Measurements from ENCODE around the gene ARL4A. TPM values are rescaled to one million over a fixed set of nuclear protein-coding genes. Genes with fewer than 3 reads are reported as not detected.

Gene ARL4A
- total RNA-seq, 1 donor from 2014 or later: 58.2 TPM

DNA sequence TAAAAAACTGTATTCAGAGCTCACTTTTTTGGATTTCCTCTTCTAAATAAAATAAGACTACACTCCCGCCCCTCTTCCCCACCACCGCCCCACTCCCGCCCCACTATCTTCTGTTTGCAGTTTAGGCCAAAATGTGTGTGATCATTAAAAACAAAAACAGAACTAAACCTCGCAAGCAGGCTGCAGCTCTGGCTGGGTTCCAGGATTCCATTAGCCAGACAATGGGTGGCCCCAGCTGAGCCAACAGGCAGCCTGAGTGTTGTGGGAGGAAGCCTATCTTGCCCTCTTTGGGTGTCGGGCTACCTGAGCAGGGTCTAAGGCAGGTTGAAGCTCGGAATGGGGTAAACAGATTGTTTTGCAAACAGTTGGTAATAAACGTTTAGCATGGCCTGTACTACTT lies 41.7 kb downstream of the ARL4A start:
- no peaks in the 10 kb centered on the region for H3K27me3 ChIP-seq
- H3K4me1 ChIP-seq: peaks cover 21% of the 10 kb centered on the region
- no peak overlapping the region for H3K4me3 ChIP-seq
- H3K36me3 ChIP-seq: no peaks in the 10 kb centered on the region
- no peak overlapping the region for H3K27ac ChIP-seq
- TF ChIP-seq, protein P1, sequence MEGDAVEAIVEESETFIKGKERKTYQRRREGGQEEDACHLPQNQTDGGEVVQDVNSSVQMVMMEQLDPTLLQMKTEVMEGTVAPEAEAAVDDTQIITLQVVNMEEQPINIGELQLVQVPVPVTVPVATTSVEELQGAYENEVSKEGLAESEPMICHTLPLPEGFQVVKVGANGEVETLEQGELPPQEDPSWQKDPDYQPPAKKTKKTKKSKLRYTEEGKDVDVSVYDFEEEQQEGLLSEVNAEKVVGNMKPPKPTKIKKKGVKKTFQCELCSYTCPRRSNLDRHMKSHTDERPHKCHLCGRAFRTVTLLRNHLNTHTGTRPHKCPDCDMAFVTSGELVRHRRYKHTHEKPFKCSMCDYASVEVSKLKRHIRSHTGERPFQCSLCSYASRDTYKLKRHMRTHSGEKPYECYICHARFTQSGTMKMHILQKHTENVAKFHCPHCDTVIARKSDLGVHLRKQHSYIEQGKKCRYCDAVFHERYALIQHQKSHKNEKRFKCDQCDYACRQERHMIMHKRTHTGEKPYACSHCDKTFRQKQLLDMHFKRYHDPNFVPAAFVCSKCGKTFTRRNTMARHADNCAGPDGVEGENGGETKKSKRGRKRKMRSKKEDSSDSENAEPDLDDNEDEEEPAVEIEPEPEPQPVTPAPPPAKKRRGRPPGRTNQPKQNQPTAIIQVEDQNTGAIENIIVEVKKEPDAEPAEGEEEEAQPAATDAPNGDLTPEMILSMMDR (IDR thresholded peaks at IDR 0.05): no peak
- TF ChIP-seq POLR2AphosphoS5 (IDR thresholded peaks at IDR 0.05; ENCODE audit: insufficient read depth in 1 of 2, low read depth in 1 of 2) (no peak), POLR2A (IDR thresholded peaks at IDR 0.05) (no peak)
- no peak for DNase-seq (ENCODE audit: extremely low spot score in 2 of 2)
- H3K9me3 ChIP-seq: no peaks in the 10 kb centered on the region
- intact Hi-C loops (cut with DNase I): no loop called here

DNA sequence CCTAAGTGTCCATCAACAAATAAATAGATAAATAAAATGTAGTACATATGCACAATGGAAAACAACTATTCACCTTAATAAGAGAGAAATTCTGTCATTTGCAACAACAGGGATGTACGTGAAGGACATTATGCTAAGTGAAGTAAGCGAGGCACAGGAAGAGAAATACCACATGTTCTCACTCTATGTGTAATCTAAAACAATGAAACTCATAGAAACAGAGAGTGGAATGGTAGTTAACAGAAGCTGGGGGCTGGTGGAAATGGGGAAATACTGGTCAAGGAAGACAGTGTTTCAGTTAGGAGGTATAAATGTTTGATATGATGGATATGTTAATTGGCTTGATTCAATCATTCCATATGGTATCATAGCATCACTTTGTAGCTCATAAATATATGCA lies 43.1 kb downstream of the ARL4A start:
- Histone ChIP-seq H3K27me3 (no peaks in the 10 kb centered on the region), H3K27ac (no peak overlapping the region), H3K4me3 (no peak overlapping the region), H3K9me3 (no peaks in the 10 kb centered on the region), H3K36me3 (no peaks in the 10 kb centered on the region), H3K4me1 (peaks cover 21% of the 10 kb centered on the region)
- no peak for DNase-seq (ENCODE audit: extremely low spot score in 2 of 2)
- intact Hi-C loops (cut with DNase I): no loop called here
- TF ChIP-seq POLR2AphosphoS5 (IDR thresholded peaks at IDR 0.05; ENCODE audit: insufficient read depth in 1 of 2, low read depth in 1 of 2) (no peak), POLR2A (IDR thresholded peaks at IDR 0.05) (no peak)
- TF ChIP-seq, protein P1 (IDR thresholded peaks at IDR 0.05): no peak

DNA sequence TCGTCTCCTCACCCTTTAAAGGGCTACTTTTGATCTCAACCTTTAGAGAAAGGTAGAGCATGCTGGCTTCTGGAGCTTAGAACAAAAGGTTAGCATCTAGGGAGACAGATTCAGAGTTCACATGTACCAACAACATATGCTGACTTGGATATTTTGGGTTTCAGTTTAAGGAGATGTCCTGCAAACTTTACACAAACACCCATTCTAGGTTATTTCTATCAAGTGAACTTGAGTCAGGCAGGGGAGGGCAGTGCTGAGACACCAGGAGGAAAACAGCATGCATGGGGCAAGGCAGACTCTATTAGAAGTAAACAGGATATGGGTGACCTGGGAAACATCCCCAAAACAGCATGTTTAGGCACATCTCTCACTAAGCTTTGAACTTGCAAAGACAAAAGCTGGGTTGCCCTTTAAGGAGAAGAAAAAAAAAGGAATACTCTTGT lies 43.8 kb downstream of the ARL4A start:
- H3K4me3 ChIP-seq: no peak overlapping the region
- peaks cover 21% of the 10 kb centered on the region for H3K4me1 ChIP-seq
- TF ChIP-seq POLR2AphosphoS5 (IDR thresholded peaks at IDR 0.05; ENCODE audit: insufficient read depth in 1 of 2, low read depth in 1 of 2): no peak
- TF ChIP-seq, protein P1 (IDR thresholded peaks at IDR 0.05): no peak
- no peak for TF ChIP-seq POLR2A (IDR thresholded peaks at IDR 0.05)
- no peak overlapping the region for H3K27ac ChIP-seq
- H3K36me3 ChIP-seq: no peaks in the 10 kb centered on the region
- no peaks in the 10 kb centered on the region for H3K9me3 ChIP-seq
- no peaks in the 10 kb centered on the region for H3K27me3 ChIP-seq
- no peak for DNase-seq (ENCODE audit: extremely low spot score in 2 of 2)
- intact Hi-C loops (cut with DNase I): no loop called here

DNA sequence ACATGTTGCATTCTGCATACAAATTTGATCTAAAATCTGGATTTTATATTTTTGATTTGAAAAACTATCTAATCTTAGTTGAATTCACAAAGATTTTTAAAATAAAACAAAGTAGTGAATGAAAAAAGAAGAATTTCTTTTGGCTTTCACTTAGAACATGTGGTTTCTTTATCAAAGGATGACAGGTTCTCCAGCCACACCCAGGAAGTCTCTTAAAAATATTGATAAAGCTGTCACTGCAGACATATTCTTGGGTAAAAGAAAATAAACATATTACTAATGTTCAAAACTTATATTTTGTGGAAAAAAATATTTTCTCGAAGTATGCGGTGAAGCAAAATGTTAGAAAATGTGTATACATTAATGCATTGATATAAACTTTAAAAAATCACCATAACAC lies 44.3 kb downstream of the ARL4A start:
- H3K27ac ChIP-seq: no peak overlapping the region
- intact Hi-C loops (cut with DNase I): no loop called here
- no peaks in the 10 kb centered on the region for H3K27me3 ChIP-seq
- TF ChIP-seq, protein P1 (IDR thresholded peaks at IDR 0.05): no peak
- TF ChIP-seq POLR2A (IDR thresholded peaks at IDR 0.05): no peak
- no peak for TF ChIP-seq POLR2AphosphoS5 (IDR thresholded peaks at IDR 0.05; ENCODE audit: insufficient read depth in 1 of 2, low read depth in 1 of 2)
- DNase-seq (ENCODE audit: extremely low spot score in 2 of 2): no peak
- peaks cover 21% of the 10 kb centered on the region for H3K4me1 ChIP-seq
- no peak overlapping the region for H3K4me3 ChIP-seq
- H3K9me3 ChIP-seq: no peaks in the 10 kb centered on the region
- no peaks in the 10 kb centered on the region for H3K36me3 ChIP-seq

DNA sequence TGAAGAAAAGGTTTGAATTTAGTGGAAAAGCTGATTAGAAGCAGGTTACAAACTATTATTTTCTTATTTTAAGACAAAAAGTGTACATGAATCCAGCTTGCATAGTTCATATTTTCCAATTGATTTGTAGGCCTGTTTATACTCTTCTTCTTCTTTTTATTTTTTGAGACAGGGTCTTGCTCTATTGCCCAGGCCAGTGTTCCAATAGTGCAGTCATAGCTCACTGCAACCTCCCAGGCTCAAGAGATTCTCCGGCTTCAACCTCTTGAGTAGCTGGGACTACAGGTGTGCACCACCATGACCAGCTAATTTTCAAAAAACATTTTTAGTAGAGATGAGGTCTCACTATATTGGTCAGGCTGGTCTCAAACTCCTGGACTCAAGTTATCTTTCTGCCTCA lies 45.0 kb downstream of the ARL4A start:
- no peak for TF ChIP-seq POLR2AphosphoS5 (IDR thresholded peaks at IDR 0.05; ENCODE audit: insufficient read depth in 1 of 2, low read depth in 1 of 2)
- TF ChIP-seq, protein P1 (IDR thresholded peaks at IDR 0.05): no peak
- peaks cover 21% of the 10 kb centered on the region for H3K4me1 ChIP-seq
- H3K36me3 ChIP-seq: no peaks in the 10 kb centered on the region
- no peaks in the 10 kb centered on the region for H3K9me3 ChIP-seq
- H3K27me3 ChIP-seq: no peaks in the 10 kb centered on the region
- no peak for DNase-seq (ENCODE audit: extremely low spot score in 2 of 2)
- no peak overlapping the region for H3K4me3 ChIP-seq
- intact Hi-C loops (cut with DNase I): no loop called here
- no peak overlapping the region for H3K27ac ChIP-seq

Measured in vagina (tissue), 2 donors.